Measurements from ENCODE around the gene PRKCG.

The PRKCG gene

GRCh38 chr19:53871454-53871853, 10.5 kb upstream of the PRKCG start:
- DNase-seq (ENCODE audit: low read depth in 2 of 3, low spot score in 2 of 3): no peak

DNA sequence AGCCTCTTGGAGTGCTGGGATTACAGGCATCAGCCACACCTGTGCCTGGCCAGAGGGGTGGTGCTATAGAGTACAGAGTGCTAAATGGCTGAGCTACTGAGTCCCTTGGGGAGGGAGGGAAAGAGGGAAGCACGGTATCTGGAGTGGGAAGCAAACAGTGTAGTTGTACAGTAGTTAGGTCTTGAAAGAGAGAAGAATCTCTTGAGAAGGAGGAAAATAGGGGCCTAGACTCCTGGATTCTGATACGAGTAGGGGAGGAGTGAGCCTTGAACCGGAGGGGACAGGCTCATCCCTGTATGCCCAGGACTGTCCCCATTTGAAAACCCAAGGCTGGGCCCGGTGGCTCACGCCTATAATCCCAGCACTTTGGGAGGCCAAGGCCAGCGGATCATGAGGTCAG, 9.2 kb upstream of the PRKCG start:
- no peak for DNase-seq (ENCODE audit: low read depth in 2 of 3, low spot score in 2 of 3)

DNA sequence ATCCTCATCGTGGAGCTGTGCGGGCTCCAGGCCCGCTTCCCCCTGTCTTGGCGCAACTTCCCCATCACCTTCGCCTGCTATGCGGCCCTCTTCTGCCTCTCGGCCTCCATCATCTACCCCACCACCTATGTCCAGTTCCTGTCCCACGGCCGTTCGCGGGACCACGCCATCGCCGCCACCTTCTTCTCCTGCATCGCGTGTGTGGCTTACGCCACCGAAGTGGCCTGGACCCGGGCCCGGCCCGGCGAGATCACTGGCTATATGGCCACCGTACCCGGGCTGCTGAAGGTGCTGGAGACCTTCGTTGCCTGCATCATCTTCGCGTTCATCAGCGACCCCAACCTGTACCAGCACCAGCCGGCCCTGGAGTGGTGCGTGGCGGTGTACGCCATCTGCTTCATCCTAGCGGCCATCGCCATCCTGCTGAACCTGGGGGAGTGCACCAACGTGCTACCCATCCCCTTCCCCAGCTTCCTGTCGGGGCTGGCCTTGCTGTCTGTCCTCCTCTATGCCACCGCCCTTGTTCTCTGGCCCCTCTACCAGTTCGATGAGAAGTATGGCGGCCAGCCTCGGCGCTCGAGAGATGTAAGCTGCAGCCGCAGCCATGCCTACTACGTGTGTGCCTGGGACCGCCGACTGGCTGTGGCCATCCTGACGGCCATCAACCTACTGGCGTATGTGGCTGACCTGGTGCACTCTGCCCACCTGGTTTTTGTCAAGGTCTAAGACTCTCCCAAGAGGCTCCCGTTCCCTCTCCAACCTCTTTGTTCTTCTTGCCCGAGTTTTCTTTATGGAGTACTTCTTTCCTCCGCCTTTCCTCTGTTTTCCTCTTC, 8.0 kb upstream of the PRKCG start:
- DNase-seq (ENCODE audit: low read depth in 2 of 3, low spot score in 2 of 3): no peak

- no peak for DNase-seq (ENCODE audit: low read depth in 2 of 3, low spot score in 2 of 3)
These were observed 7.4 kb upstream of the PRKCG start for GRCh38 chr19:53874606-53874990.

DNA sequence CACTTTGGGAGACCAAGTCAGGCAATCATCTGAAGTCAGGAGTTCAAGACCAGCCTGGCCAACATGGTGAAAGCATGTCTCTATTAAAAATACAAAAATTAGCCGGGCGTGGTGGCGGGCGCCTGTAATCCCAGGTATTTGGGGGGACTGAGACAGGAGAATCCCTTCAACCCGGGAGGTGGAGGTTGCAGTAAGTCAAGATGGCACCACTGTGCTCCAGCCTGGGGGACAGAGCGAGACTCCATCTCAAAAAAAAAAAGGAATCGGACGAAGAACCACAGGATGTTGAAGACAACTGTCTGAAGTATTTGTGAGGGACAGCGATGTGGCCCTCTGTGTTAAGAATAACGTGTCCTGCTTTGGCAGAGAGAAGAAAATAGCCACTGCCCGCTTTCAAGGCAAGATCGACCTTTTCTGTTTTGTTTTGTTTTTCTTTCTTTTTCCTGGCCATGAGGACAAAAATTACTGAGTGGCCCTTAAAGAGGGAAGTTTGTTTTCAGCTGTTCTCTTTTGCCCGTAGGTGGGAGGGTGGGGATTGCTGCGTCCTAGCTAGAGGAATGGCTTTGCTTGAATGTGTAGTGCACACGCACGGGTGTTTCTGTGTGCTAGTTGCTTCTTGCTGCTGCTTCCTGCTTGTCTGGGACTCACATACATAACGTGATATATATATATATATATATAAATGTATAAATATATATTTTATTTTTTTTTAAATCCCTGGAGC, 6.2 kb upstream of the PRKCG start:
- DNase-seq (ENCODE audit: low read depth in 2 of 3, low spot score in 2 of 3): no peak

GRCh38 chr19:53876651-53877224, 5.3 kb upstream of the PRKCG start:
- DNase-seq (ENCODE audit: low read depth in 2 of 3, low spot score in 2 of 3): no peak

DNA sequence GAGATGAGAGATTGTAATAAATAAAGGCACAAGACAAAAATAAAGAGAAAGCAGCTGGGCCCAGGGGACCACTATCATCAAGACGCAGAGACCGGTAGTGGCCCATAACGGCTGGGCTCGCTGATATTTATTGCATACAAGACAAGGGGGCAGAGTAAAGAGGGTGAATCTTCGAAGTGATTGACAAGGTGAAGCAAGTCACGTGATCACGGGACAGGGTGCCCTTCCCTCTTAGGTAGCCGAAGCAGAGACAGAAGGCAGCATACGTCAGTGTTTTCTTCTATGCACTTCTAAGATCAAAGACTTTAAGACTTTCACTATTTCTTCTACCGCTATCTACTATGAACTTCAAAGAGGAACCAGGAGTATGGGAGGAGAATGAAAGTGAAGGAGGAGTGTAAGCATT, 4.6 kb upstream of the PRKCG start:
- no peak for DNase-seq (ENCODE audit: low read depth in 2 of 3, low spot score in 2 of 3)

DNA sequence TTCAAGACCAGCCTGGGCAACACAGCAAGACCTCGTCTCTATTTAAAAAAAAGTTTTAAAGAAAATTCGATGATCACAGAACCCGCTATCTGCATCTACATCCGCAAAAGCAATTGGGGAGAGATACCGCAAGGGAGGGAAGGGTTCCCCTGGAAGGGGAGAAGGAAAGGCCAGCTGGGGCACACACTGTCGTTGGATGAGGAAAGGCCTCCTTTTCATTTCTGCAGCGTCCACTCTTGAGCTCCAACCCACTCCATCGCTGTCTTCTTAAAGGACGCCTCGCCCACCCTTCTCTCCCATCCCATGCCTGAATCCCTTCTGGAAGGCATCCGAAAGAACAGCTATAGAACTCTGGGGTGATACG, 3.2 kb upstream of the PRKCG start:
- no peak for DNase-seq (ENCODE audit: low read depth in 2 of 3, low spot score in 2 of 3)

GRCh38 chr19:53879140-53880081, 2.6 kb upstream of the PRKCG start:
- DNase-seq (ENCODE audit: low read depth in 2 of 3, low spot score in 2 of 3): peak in 2 of 3 experiments; percentile 71 to 73

DNA sequence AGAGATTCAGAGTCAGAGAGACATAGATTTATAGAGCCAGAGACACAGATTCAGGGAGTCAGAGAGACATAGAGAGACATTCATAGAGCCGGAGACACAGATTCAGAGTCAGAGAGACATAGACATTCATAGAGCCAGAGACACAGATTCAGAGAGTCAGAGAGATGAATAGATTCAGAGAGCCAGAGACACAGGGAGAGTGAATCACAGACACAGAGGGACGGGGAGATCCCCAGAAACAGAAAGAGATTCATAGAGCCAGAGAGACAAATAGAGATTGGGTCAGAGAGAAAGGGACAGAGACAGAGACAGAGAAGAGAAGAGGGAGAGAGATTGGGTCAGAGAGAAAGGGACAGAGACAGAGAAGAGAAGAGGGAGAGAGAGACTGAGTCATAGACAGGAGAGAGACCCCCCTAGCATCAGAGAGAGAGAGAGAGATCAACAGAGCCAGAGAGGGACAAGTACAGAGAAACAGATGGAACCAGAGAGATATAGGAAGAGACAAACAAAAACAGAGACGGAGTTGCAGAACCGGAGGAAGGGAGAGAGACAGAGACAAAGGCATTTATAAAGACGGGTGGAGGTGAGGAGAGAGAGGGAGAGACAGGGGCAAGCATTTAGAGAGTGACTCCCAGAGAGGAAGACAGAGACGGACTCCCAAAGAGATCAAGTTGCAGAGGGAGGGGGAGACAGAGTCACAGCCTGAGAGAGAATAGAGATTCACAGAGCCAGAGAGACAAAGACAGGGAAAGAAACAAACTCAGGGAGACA, 1.1 kb upstream of the PRKCG start:
- no peak for DNase-seq (ENCODE audit: low read depth in 2 of 3, low spot score in 2 of 3)

- no peak for DNase-seq (ENCODE audit: low read depth in 2 of 3, low spot score in 2 of 3)
These were observed 524 bp downstream of the PRKCG start for GRCh38 chr19:53882391-53883050.

DNA sequence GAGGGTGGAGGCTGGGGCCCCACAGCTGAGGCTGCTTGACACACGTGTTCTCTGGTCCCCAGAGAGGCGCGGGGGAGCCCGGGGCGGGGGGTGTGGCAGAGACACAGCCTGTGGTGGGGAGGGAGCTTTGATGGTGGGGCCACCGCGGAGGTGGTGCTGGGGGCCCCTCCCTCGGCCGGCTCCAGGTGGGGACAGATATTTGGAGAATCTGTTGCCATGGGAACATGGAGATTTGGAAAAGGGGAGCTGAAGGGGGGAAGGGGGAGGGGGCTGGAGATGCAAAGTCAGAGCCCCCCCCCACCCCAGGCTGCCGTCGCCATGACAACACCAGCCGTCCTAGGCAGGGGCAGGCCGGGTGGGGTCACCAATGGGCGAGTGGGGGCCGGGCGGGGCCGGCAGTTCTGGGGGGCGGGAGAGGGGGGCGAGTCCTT, 1.2 kb downstream of the PRKCG start:
- DNase-seq (ENCODE audit: low read depth in 2 of 3, low spot score in 2 of 3): no peak

GRCh38 chr19:53883741-53884140, 1.7 kb downstream of the PRKCG start:
- DNase-seq (ENCODE audit: low read depth in 2 of 3, low spot score in 2 of 3): no peak

- DNase-seq (ENCODE audit: low read depth in 2 of 3, low spot score in 2 of 3): no peak
These were observed 2.3 kb downstream of the PRKCG start for GRCh38 chr19:53884256-53884655.

- no peak for DNase-seq (ENCODE audit: low read depth in 2 of 3, low spot score in 2 of 3)
These were observed 3.0 kb downstream of the PRKCG start for GRCh38 chr19:53885036-53885435.

DNA sequence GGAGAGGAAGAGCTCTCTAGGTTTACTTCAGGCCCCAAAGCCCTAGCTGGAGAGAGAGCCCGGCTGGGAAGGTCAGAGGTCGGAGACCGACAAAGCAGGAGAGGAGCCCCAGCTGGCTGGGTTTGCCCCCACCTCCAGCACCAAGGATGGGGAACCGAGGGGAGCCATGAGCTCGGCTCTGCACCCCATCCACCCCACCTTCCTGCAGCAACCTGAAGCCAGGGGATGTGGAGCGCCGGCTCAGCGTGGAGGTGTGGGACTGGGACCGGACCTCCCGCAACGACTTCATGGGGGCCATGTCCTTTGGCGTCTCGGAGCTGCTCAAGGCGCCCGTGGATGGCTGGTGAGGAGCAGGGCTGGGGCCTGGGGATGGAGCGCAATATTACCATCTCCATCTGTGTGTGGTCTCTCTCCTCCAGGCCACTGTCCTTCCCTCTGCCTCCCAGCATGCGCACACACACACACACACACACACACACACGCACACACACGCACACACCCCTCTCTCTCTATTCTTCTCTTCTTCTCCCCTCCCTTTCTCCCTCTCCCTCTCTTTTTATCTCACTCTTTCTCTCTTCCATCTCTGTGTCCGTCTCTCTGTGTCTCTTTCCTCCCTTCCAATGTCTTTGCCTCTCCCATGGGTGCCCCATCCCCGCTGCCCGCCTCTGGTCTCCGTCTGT, 10.4 kb downstream of the PRKCG start:
- no peak for DNase-seq (ENCODE audit: low read depth in 2 of 3, low spot score in 2 of 3)

DNA sequence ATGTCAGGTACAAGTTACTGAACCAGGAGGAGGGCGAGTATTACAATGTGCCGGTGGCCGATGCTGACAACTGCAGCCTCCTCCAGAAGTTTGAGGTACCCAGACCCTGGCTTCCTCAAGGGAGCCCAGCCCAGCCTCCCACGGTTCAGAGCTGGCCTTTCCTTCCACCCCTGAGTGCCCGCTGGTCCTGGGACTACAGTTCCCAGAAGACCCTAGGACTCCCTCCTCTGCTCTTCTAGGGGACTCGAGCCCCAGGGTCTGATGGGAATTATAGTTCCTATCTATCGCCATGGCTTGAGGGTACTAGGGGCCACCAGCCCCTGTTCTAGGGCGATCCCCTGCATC, 11.0 kb downstream of the PRKCG start:
- no peak for DNase-seq (ENCODE audit: low read depth in 2 of 3, low spot score in 2 of 3)

- DNase-seq (ENCODE audit: low read depth in 2 of 3, low spot score in 2 of 3): no peak
These were observed 12.7 kb downstream of the PRKCG start for GRCh38 chr19:53894707-53895106.

DNA sequence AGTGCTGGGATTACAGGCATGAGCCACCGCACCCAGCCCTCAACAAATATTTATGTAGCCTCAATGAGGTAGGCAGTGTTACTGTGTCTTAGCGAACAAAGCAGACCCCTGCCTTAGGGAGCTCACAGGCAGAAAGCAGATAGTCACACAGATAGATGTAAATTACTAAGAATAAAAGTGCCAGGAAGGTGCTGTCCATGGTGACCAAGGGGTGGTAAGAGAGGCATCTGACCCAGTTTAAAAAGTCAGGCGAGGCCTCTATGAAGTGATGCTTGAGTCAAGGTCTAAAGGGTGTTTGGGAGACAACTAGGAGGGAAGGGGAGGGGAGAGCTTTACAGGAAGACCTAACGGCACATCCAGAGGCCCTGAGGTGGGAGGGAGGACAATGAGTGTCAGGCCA, 14.7 kb downstream of the PRKCG start:
- DNase-seq (ENCODE audit: low read depth in 2 of 3, low spot score in 2 of 3): no peak

Data from activated CD8-positive, alpha-beta memory T cell treated with anti-CD3 and anti-CD28 coated beads for 48 hours (primary cell).